HG02870 (cell line): ENCODE results near the gene DMRTB1.

Experiments used
- ATAC-seq: cut with Tn5 transposase; IDR thresholded peaks from one replicate; pipeline ENCODE4 v1.9.1; 2021; ENCODE audit warnings: mild to moderate bottlenecking, moderate library complexity; ENCODE audit not compliant: unreplicated experiment

The DMRTB1 gene

GRCh38 chr1:53462769-53463501 is 3.7 kb downstream of the DMRTB1 start:
- ATAC-seq, result no peak

- no peak for ATAC-seq
Measured at GRCh38 chr1:53463961-53464899, 5.0 kb downstream of the DMRTB1 start.

DNA sequence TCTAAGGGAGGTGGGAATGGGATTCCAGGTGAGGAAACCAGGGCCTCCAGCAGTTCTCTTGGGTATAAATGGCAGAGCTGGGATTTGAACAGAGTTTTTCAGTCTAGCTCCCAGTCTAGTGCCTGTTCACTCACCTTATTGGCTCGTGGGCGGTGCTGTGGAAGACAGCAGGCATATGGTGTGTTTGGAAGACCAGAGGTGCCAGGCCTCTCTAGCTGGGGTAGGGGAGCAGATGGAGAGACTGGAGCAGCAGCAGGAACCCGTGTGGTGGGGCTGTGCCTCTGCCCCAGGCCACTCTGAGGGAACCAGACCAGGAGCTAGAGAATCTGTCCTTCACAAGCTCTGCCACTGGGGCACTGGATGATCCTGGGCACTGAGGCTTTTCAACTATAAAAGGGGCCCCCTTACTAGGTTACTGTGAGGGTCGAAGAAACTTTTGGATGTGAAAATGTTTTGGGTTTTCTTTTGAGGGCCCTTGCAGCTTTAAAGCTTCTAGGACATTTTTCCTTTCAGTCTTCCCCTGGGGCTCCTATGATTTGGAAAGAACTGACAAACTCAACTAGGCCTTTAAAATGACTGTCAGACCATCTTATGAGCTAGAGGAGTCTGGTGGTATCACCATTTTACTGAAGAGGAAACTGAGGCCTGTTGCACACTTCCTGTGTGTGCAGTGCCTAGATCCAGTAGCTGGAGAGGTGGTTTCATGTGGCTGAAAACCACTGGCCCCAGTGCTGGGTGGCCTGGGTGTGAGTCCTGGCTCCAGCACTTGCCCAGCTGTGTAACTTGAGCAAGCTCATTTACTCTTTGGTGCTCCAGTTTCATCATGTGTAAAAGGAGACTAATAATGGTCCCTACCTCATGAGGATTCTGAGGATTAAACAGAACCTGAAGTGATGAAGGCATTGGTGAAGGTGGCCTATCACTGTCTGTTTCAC is 6.1 kb downstream of the DMRTB1 start:
- no peak for ATAC-seq

GRCh38 chr1:53467391-53467790 is 8.2 kb downstream of the DMRTB1 start:
- no peak for ATAC-seq

DNA sequence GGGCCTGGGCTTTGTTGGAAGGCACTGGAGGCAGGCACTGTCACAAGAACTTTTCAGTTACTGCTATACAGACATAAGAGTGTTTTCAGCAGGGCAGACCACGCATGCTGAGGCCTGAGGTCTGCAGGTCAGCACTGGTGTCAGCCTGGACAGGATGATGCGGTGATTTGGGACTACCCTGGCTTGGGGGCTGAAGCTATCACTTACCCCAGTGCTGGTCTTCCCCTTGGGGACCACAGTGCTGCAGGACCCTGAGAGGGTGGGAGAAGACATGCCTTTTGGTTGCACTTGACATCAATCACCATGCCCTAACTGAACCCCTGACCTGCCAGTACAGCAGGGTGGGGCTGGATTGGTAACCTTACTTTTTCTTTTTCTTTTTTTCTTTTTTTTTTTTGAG is 9.2 kb downstream of the DMRTB1 start:
- ATAC-seq, result no peak

GRCh38 chr1:53469373-53469772 is 10.2 kb downstream of the DMRTB1 start:
- ATAC-seq, result no peak

DNA sequence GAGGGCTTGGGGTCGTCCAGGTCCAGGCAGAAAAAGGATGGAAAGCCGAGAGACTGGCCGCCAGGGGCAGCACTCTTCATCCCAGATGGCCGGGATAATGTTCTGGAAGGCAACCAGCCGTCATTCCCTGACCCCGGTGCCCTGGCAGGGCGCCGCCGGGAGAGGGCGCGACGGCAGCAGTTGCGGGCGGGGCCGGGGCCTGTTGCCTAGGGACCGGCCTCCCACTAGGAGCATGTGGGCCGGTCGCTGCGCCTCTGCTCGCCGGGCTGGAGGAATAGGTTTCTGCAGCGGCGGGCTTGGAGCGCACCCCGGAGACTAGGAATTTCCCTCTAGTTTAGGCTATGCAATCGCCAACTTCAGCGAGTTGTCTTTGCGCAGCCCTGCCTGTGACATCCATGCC is 11.0 kb downstream of the DMRTB1 start:
- no peak for ATAC-seq

GRCh38 chr1:53470584-53470983 is 11.4 kb downstream of the DMRTB1 start:
- ATAC-seq, result no peak

DNA sequence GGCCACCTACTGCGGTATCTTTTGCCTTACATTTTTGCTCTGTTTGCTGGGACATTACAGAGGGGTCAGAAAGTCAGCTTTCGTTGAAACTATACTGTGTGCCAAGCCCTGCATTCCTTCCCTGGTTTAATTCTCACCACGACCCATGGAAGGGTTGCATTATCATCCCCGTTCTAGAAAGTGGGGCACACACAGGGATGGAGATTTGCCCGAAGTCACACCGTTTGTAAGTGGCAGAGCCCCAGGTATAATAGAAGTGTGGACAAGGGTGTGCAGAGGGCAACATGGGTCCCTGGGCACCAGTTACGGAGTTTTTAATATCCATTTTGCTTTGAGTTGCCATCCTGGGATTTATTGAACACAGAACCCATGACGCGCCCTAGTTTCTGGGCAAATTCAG is 11.8 kb downstream of the DMRTB1 start:
- no peak for ATAC-seq

- no peak for ATAC-seq
Measured at GRCh38 chr1:53473463-53473862, 14.3 kb downstream of the DMRTB1 start.

DNA sequence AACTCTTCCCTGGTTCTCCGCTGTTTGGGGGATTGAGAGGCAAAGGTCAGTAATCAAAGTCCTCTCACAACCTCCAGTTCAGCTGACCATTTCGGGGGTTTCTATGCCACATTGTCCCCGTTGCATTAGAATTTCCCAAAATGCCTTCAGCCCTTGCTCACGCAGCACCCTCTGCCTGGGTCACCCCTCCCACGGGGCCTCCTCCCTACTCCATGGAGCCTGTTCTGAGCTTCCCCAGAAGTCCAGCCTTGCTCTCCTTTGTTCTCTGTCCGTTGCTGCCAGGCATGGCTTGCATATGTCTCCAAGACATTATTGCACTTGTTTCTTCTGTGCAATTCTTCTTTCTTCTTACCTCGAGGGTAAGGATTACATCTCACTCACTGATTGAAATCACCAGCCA is 16.5 kb downstream of the DMRTB1 start:
- ATAC-seq, result no peak

GRCh38 chr1:53476579-53476978 is 17.4 kb downstream of the DMRTB1 start:
- no peak for ATAC-seq

- ATAC-seq, result no peak
Measured at GRCh38 chr1:53477651-53478501, 18.7 kb downstream of the DMRTB1 start.

DNA sequence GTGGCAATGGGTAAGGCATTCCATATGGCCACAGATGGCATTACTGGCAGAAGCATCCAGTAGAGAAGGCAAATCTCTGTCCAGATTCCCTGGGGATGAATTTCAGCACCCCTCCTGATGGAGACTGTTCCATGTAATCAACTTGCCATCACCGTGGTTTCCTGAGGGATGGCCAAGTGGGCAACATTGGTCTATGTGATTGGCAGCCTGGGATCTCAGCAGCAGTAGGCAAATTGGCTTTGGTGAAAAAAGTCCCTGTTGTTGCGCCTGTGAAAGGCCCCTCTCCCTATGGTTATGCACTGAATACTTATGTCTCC is 19.3 kb downstream of the DMRTB1 start:
- no peak for ATAC-seq

DNA sequence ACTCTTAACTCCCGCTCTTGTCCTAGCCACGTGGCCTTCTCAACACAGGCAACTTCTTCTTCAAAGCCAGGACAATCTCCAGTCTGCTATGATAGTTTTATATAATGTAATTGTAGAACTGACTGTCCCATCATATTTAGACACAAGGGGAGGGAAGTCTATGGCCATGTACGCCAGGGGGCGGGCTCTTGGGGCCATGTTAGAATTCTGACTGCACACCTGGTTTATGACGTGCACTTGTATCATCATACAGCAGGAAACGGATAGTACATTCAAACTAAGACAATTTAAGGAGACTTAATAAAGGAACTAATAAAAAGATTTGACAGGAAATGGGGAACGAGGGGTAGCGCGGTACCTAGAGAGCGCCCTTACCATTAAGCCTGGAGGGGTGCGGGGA is 21.5 kb downstream of the DMRTB1 start:
- no peak for ATAC-seq

GRCh38 chr1:53481456-53481855 is 22.3 kb downstream of the DMRTB1 start:
- no peak for ATAC-seq

DNA sequence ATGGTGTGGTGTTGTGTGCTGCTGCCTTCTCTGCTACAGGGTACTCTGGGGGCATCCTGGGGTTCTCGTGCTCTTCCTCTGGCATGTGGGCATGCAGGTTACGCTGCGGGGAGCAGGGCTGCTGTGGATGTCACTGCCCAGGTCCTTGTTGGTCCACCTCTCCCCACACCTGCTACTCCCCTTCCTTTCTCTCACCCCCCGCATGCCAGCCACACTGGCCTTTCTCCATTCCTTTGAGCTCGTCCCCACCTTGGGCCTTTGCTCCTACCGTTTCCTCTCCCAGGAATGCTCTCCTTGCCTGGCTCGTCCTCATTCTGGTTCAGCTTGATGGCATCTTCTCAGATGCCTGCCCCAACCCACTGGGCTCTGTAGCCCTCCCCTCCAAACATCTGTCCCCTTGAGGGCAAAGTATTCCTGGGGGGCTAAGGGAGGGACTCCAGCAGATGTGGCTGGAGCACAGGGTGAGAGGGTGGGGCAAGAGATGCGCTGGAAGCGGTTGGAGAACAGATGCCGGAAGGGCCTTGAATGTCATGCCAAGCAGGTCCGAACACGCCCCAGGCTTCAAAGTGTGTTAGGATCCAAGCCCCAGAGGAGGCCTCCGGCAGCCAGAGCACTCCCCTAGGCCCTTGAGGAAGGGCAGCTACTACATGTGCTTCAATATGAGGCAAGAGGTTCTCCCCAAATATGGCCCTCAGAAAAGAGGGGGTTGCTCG is 23.4 kb downstream of the DMRTB1 start:
- no peak for ATAC-seq

DNA sequence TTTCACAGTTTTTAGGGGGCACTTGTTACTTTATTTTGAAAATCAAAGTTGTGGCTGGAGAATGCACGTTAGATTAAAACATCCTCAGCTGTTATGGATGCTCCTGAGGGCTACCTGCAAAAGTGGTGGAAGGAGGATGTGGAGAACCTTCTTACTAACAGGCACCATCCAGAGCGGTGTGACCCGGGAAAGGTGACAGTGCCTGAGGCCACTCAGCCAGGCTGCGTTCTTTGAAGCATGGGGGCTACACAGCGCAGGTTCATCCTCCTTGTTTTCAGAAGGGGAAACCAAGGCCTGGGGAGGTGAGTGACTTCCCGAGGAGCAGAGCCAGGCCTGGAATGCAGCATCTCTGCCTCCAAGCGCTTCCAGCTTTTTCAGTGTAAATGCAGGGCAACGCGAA is 24.0 kb downstream of the DMRTB1 start:
- no peak for ATAC-seq

DNA sequence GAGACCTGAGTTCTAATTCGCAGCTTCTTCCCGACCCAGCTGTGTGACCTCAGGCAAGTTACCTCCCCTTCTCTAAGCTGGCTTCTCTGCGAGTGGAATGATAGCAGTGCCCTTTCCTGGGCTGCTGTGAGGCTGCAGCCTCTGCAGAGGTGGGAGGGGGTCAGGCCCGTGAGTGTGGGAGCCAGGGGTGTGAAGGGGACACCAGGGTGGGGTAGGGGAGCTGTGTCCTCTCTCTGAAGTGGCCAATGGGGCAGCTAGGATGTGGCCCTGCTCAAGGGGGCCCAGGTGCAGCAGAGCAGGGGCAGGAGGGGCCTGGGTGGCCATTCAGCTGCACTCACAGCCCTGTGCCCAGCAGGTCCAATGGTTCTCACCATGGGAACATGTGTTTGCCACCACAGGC is 24.5 kb downstream of the DMRTB1 start:
- ATAC-seq, result no peak
